Ishikawa (cell line): ENCODE data around the gene OR51B5.
A peak's percentile ranks its signal among the peaks of the same experiment; 100 is the strongest.

ENCODE experiments used
- CEBPB ChIP-seq: IDR thresholded peaks from 2 replicates; pipeline ENCODE4 v1.6.1; 2012
- CREB1 ChIP-seq: IDR thresholded peaks from 2 replicates; pipeline ENCODE4 v1.6.1; 2012; ENCODE audit warnings: low read depth
- EGR1 ChIP-seq: IDR thresholded peaks from 2 replicates; pipeline ENCODE4 v1.6.1; 2012
- EP300 ChIP-seq: IDR thresholded peaks from 2 replicates; pipeline ENCODE4 v1.6.1; 2012; ENCODE audit warnings: borderline replicate concordance
- FOXM1 ChIP-seq: IDR thresholded peaks from 2 replicates; pipeline ENCODE4 v1.6.1; 2012; ENCODE audit warnings: low read depth, borderline replicate concordance
- NFIC ChIP-seq: IDR thresholded peaks from 2 replicates; pipeline ENCODE4 v1.6.1; 2012
- RAD21 ChIP-seq: IDR thresholded peaks from 2 replicates; pipeline ENCODE4 v1.6.1; 2012; ENCODE audit warnings: low read depth
- TAF1 ChIP-seq: IDR thresholded peaks from 2 replicates; pipeline ENCODE4 v1.6.1; 2012; ENCODE audit warnings: low read depth, mild to moderate bottlenecking
- TCF12 ChIP-seq: IDR thresholded peaks from 2 replicates; pipeline ENCODE4 v1.6.1; 2012; ENCODE audit warnings: low read depth
- TEAD4 ChIP-seq: IDR thresholded peaks from 2 replicates; pipeline ENCODE4 v1.6.1; 2012
- USF1 ChIP-seq: IDR thresholded peaks from 2 replicates; pipeline ENCODE4 v1.6.1; 2012
- YY1 ChIP-seq: IDR thresholded peaks from 2 replicates; pipeline ENCODE4 v1.6.1; 2012; ENCODE audit warnings: low read depth
- ZBTB7A ChIP-seq: IDR thresholded peaks from 2 replicates; pipeline ENCODE4 v1.6.1; 2012; ENCODE audit warnings: low read depth
- TF ChIP-seq, protein P1 (sequence below): IDR thresholded peaks from 2 replicates; pipeline ENCODE4 v1.6.1; 2012; ENCODE audit warnings: low read depth, mild to moderate bottlenecking
- TF ChIP-seq, protein P2 (sequence below): IDR thresholded peaks from 2 replicates; pipeline ENCODE4 v1.6.1; 2012

The OR51B5 gene

DNA sequence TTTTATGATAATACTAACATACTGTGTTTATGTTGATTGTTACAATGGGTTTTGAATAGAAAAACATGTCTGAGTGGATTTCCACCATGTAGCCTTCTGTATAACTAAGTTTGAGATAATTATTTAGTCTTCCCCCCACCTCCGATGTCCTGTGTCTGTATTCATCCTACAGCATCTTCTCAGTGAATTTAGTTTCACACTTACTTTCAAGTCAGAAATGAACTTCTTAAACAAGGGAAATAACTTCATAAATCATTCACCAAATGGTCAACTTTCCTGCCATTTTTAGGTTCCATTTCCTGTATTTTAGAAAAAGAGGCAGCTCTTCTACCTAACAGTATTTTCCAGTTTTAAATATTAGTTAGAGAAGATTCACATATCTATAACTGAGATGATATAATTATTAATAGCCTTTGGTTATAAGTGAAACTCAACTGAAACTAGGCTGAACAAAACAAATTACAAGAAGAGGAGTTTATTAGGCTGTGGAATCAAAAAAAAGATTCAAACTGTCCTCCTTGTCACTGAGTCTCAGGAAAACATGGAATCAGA is 3.5 kb downstream of the OR51B5 start:
- TF ChIP-seq RAD21 (no peak), TAF1 (no peak), YY1 (no peak), TCF12 (no peak)
- TF ChIP-seq, protein P1, sequence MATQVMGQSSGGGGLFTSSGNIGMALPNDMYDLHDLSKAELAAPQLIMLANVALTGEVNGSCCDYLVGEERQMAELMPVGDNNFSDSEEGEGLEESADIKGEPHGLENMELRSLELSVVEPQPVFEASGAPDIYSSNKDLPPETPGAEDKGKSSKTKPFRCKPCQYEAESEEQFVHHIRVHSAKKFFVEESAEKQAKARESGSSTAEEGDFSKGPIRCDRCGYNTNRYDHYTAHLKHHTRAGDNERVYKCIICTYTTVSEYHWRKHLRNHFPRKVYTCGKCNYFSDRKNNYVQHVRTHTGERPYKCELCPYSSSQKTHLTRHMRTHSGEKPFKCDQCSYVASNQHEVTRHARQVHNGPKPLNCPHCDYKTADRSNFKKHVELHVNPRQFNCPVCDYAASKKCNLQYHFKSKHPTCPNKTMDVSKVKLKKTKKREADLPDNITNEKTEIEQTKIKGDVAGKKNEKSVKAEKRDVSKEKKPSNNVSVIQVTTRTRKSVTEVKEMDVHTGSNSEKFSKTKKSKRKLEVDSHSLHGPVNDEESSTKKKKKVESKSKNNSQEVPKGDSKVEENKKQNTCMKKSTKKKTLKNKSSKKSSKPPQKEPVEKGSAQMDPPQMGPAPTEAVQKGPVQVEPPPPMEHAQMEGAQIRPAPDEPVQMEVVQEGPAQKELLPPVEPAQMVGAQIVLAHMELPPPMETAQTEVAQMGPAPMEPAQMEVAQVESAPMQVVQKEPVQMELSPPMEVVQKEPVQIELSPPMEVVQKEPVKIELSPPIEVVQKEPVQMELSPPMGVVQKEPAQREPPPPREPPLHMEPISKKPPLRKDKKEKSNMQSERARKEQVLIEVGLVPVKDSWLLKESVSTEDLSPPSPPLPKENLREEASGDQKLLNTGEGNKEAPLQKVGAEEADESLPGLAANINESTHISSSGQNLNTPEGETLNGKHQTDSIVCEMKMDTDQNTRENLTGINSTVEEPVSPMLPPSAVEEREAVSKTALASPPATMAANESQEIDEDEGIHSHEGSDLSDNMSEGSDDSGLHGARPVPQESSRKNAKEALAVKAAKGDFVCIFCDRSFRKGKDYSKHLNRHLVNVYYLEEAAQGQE, result no peak

DNA sequence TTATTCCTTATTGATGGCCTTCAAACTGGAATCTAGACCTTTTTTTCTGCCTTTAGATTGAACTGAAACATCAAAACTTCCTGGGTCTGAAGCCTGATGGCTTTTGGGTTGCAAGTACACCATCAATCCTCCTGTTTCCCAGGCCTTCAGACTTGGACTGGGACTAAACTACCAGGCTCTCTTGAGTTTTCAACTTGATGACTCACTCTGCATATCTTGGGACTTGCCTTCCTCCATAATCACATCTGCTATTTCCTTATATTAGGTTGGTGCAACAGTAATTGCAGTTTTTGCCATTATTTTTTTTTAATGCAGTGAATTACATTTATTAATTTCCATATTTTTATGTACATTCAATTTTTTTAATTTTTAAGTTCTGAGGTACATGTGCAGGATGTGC is 7.0 kb downstream of the OR51B5 start:
- TF ChIP-seq, protein P2, sequence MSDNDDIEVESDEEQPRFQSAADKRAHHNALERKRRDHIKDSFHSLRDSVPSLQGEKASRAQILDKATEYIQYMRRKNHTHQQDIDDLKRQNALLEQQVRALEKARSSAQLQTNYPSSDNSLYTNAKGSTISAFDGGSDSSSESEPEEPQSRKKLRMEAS, result no peak
- TF ChIP-seq TAF1, result no peak
- TF ChIP-seq USF1, result no peak
- TF ChIP-seq TCF12, result no peak
- TF ChIP-seq ZBTB7A, result no peak
- no peak for TF ChIP-seq YY1
- TF ChIP-seq EP300, result no peak
- no peak for TF ChIP-seq TEAD4

GRCh38 chr11:5335170-5335569 is 8.2 kb downstream of the OR51B5 start:
- TF ChIP-seq YY1, result no peak
- no peak for TF ChIP-seq ZBTB7A
- no peak for TF ChIP-seq CEBPB
- TF ChIP-seq TEAD4, result no peak

DNA sequence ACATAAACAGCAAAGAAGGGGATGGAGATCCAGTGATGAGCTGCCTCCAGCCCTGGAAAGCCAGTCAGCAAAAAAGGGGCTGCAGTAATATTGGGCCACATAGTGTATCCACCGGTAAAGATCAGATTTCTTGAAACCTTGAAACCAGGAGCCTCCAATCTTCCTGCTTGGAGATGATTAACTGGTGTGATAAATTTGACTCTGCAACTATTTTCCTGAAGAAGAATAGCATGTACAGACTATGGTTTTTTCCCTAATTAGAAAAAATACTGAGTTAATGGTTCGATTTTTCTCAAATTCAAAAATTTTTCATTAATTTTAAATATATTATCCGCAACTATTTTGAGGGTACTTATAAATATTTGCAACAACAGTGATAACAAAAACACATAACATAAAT is 19.1 kb downstream of the OR51B5 start, which contains the start of gene OR51B2:
OR51B2 (minus strand) TSS at position 101 of the 400 bp plus-strand sequence; CDS start at position 101, 0 bp downstream.
- TF ChIP-seq, protein P2, result no peak
- no peak for TF ChIP-seq USF1

DNA sequence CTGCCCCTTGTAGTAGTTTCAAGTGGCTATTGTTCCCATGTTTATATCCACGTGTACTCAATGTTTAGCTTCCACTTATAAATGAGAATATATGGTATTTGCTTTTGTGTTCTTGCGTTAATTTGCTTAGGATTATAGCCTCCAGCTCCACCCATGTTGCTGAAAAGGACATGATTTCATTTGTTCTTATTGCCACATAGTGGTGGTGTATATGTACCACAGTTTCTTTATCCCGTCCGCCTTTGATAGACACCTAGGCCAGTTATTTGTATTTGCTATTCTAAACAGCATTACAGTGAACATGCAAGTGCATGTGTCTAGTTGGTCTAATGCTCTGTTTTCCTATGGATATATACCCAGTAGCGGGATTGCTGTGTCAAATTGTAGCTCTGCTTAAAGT is 26.0 kb downstream of the OR51B5 start:
- TF ChIP-seq RAD21, result 0 out of 2 replicates have a peak, but pooled peaks have one; percentile 5
- TF ChIP-seq CEBPB, result no peak

DNA sequence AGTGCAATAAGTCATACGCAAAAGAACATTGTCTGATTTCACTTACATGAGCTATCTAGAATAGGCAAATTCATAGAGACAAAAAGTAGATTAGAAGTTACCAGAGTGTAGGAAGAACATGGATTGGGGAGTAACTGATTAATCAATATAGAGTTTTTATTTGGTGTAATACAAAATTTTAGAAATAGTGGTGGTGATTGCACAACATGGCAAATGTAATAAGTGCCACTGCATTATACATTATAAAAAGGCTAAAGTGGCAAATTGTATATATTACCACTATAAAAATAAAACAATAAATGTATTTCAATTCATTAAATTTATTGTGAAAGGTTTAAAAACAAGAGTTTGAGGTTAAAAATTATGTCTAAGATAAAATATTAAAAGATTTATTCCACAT is 32.9 kb downstream of the OR51B5 start:
- no peak for TF ChIP-seq TEAD4
- TF ChIP-seq RAD21, result no peak
- TF ChIP-seq CREB1, result no peak
- TF ChIP-seq EP300, result no peak
- TF ChIP-seq, protein P2, result no peak
- no peak for TF ChIP-seq YY1
- no peak for TF ChIP-seq ZBTB7A
- TF ChIP-seq TAF1, result no peak
- no peak for TF ChIP-seq NFIC
- TF ChIP-seq FOXM1, result no peak
- no peak for TF ChIP-seq USF1
- TF ChIP-seq, protein P1, result no peak
- TF ChIP-seq EGR1, result no peak

DNA sequence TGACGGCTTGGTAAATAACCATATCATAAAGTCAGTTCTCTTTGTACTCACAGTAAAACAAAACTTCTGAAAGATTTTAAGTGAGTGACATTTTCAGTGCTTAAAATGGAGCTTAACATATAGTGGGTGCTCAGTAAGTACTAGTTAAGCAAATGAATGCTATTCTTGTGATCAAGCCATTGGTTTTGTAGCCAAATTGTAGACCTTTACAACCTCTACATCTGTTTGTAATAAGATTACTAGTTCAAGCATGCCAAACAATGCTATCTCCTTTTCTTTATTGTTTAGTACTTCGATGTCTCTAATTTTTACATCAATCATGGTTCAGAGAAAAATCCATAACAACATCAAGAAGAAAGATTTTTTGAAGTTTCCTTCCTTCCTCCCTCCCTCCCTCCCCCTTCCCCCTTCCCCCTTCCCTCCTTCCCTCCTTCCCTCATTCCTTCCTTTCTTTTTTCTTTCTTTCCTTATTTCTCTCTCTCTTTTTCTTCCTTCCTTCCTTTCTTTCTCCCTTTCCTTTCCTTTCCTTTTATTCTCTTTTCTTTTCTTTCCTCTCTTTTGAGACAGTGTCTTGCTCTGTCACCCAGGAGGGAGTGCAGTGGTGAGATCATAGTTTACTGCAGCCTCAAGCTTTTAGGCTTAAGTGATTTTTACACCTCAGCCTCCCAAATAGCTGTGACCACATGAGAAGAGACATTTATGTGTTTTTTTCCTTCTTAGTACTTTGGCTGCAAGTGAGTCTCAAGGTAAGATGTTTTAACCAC is 35.9 kb downstream of the OR51B5 start:
- TF ChIP-seq CREB1 (no peak), FOXM1 (no peak)
